Endothelial cell of umbilical vein (primary cell): ENCODE measurements around the gene NHLRC4. TPM values are rescaled to one million over a fixed set of nuclear protein-coding genes. Genes with fewer than 3 reads are reported as not detected.

ENCODE experiments used
- BruUV-seq: library from RNA; stranded (reverse); fragments of 400-500 nt; replicated peaks from 2 replicates; lab custom pipeline; 2021; lab: Mats Ljungman, UMichigan
- CTCF ChIA-PET: fragments of 300-600, 350-600 bp; sonication (Branson Sonifier 250); formaldehyde crosslinking; loops from one replicate; lab custom pipeline; 2021; ENCODE audit warnings: antibody characterized with exemption, inconsistent platforms; lab: Charles Lee
- POLR2A ChIA-PET: fragments of 300-600, 350-600 bp; sonication (Branson Sonifier 250); formaldehyde crosslinking; loops from one replicate; lab custom pipeline; 2021; ENCODE audit warnings: antibody characterized with exemption, inconsistent platforms; lab: Charles Lee
- DNase-seq: peaks from one replicate; pipeline ENCODE4 v3.0.0-alpha.2; 2011; ENCODE audit warnings: low read depth, low spot score
- FAIRE-seq: peaks from 2 replicates; lab custom pipeline; 2011; peaks lifted over from hg19 to GRCh38; lab: Jason Lieb, UNC
- H2AFZ ChIP-seq: 2 replicates; pipeline ENCODE4 v1.6.0; 2012; ENCODE audit warnings: low read depth, low read length, control low read depth, inconsistent platforms
- H3K27ac ChIP-seq: 2 replicates; pipeline ENCODE4 v1.5.1; 2011; ENCODE audit warnings: low read depth, mild to moderate bottlenecking, control low read depth, low read length, moderate library complexity; ENCODE audit not compliant: insufficient read depth
- H3K27me3 ChIP-seq, 2 experiments: 2 replicates each; pipeline versions ENCODE4 v1.6.0 to v1.6.1; 2011; ENCODE audit warnings: low read length in 2 of 2, mixed read lengths in 1 of 2; ENCODE audit not compliant: control insufficient read depth in 2 of 2, insufficient read depth in 2 of 2
- H3K36me3 ChIP-seq, 2 experiments: 2 replicates in 1 of 2; 3 replicates in 1 of 2; pipeline ENCODE4 v1.5.1; 2011; ENCODE audit warnings: low read length in 2 of 2, mild to moderate bottlenecking in 1 of 2, moderate library complexity in 1 of 2; ENCODE audit not compliant: control insufficient read depth in 2 of 2, insufficient read depth in 2 of 2; ENCODE audit errors: extremely low read depth in 1 of 2
- H3K4me1 ChIP-seq: 3 replicates; pipeline ENCODE4 v1.5.1; 2011; ENCODE audit warnings: mild to moderate bottlenecking, low read length; ENCODE audit not compliant: control insufficient read depth, insufficient read depth; ENCODE audit errors: extremely low read depth
- H3K4me2 ChIP-seq: 2 replicates; pipeline ENCODE4 v1.6.1; 2011; ENCODE audit warnings: low read length, control low read depth, mixed read lengths; ENCODE audit not compliant: insufficient read depth
- H3K4me3 ChIP-seq, 3 experiments: fragments of 200-600 bp in 1 of 3; sonication (generic), shearing (Covaris generic) in 1 of 3; replicated peaks in 1 of 3; 2 replicates each; pipeline ENCODE4 v1.5.1; 2011 to 2016; ENCODE audit warnings: control low read depth in 3 of 3, low read length in 3 of 3, mild to moderate bottlenecking in 2 of 3, inconsistent platforms in 1 of 3, low read depth in 1 of 3, moderate library complexity in 1 of 3; ENCODE audit not compliant: insufficient read depth in 1 of 3
- H3K79me2 ChIP-seq: 2 replicates; pipeline ENCODE4 v1.6.0; 2012; ENCODE audit warnings: low read length, inconsistent platforms; ENCODE audit not compliant: control insufficient read depth, insufficient read depth
- H3K9ac ChIP-seq: replicated peaks from 2 replicates; pipeline ENCODE3; 2011; ENCODE audit warnings: low read length, control low read depth; ENCODE audit not compliant: insufficient read depth; ENCODE audit errors: extremely low read depth
- H3K9me1 ChIP-seq: replicated peaks from 3 replicates; pipeline ENCODE4 v1.6.0; 2011; ENCODE audit warnings: mild to moderate bottlenecking, low read length; ENCODE audit not compliant: control insufficient read depth, insufficient read depth; ENCODE audit errors: extremely low read depth
- H3K9me3 ChIP-seq: replicated peaks from 2 replicates; pipeline ENCODE4 v1.5.1; 2012; ENCODE audit warnings: low read length, inconsistent platforms; ENCODE audit not compliant: control insufficient read depth, insufficient read depth
- H4K20me1 ChIP-seq: replicated peaks from 2 replicates; pipeline ENCODE3; 2011; ENCODE audit warnings: mild to moderate bottlenecking, low read length; ENCODE audit not compliant: control insufficient read depth, insufficient read depth; ENCODE audit errors: extremely low read depth
- EZH2 ChIP-seq: IDR thresholded peaks from 2 replicates; pipeline ENCODE4 v1.6.1; 2012; ENCODE audit warnings: borderline replicate concordance, low read depth, mild to moderate bottlenecking, moderate library complexity, low read length, inconsistent platforms; ENCODE audit not compliant: severe bottlenecking
- FOS ChIP-seq: IDR thresholded peaks from 2 replicates; pipeline ENCODE4 v1.6.1; 2011; ENCODE audit warnings: mild to moderate bottlenecking, low read length, moderate library complexity, borderline replicate concordance; ENCODE audit not compliant: insufficient read depth
- GATA2 ChIP-seq: IDR thresholded peaks from 2 replicates; pipeline ENCODE4 v1.7.0; 2011; ENCODE audit warnings: low read depth, mild to moderate bottlenecking, moderate library complexity, mixed read lengths, low read length; ENCODE audit not compliant: insufficient read length, insufficient read depth
- JUN ChIP-seq: IDR thresholded peaks from 2 replicates; pipeline ENCODE4 v1.6.1; 2011; ENCODE audit warnings: borderline replicate concordance, low read depth; ENCODE audit not compliant: insufficient read length, insufficient read depth
- MAX ChIP-seq: IDR thresholded peaks from 2 replicates; pipeline ENCODE4 v1.6.1; 2011; ENCODE audit not compliant: insufficient read depth, insufficient read length
- MYC ChIP-seq: IDR thresholded peaks from one replicate; pipeline ENCODE4 v1.6.1; 2011; ENCODE audit warnings: mild to moderate bottlenecking, low read depth, low read length
- POLR2A ChIP-seq: IDR thresholded peaks from 2 replicates; pipeline ENCODE4 v1.6.1; 2012; ENCODE audit warnings: low read depth, mild to moderate bottlenecking, control low read depth, low read length
- POLR2AphosphoS5 ChIP-seq: IDR thresholded peaks from 2 replicates; pipeline ENCODE4 v1.6.1; 2012; ENCODE audit warnings: low read depth, mild to moderate bottlenecking, control low read depth, low read length, moderate library complexity; ENCODE audit not compliant: insufficient read depth
- dilution Hi-C: fragments of 300-500 bp; cut with MboI; formaldehyde crosslinking; loops from one replicate; pipeline ENCODE4 v1.15.0; 2019; ENCODE audit warnings: low sequenced_read_pairs; ENCODE audit not compliant: extremely low pct_ligation_motif_present
- intact Hi-C: fragments of 100-400 bp; cut with micrococcal nuclease; formaldehyde crosslinking; loops from one replicate; pipeline ENCODE4 v1.10.0; 2022
- polyA plus RNA-seq, 4 experiments: library from polyadenylated mRNA; depleted of rRNA in 3 of 4; stranded (reverse) in 3 of 4; unstranded in 1 of 4; fragments of >200 nt; gene quantifications; 2 replicates each; pipeline versions ENCODE4 v1.2.1 to v1.2.3, GENCODE V29; 2011 to 2012; ENCODE audit warnings: missing spikeins in 1 of 4
- total RNA-seq: library from RNA; stranded (reverse); gene quantifications from 2 replicates; pipeline ENCODE4 v1.2.3, GENCODE V29; 2021
- TF ChIP-seq, protein P1 (sequence below), 2 donors: IDR thresholded peaks; 1 replicate in 1 of 2; 2 replicates in 1 of 2; pipeline ENCODE4 v1.5.1; 2011; ENCODE audit warnings: low read length in 2 of 2, mild to moderate bottlenecking in 2 of 2, moderate library complexity in 2 of 2, control low read depth in 1 of 2, inconsistent platforms in 1 of 2, low read depth in 1 of 2; ENCODE audit not compliant: insufficient read depth in 1 of 2; ENCODE audit errors: extremely low read depth in 1 of 2

NHLRC4 gene
- total and polyA plus RNA-seq, 2 donors (not counting 3 experiments of a cell fraction or from before 2014, with no cell fraction given) = 0.73 to 0.94 TPM

- H3K9ac ChIP-seq = no peak overlapping the region
- intact Hi-C loops (loop anchor here (5.0 kb wide), 1 partner anchor 41 kb away; the partner anchor contains the start of gene CAPN15), dilution Hi-C loops (no loop called here)
- FAIRE-seq (peak; percentile 8), DNase-seq (no peak)
- no peaks in the 10 kb centered on the region for H3K9me3 ChIP-seq
- ChIA-PET CTCF (interaction anchor here (1.0 to 1.1 kb wide), 2 partner anchors 15 to 41 kb away, joined by 3 read pairs; partner anchors contain the start of gene CAPN15), POLR2A (interaction anchor here (0.5 kb wide), 1 partner anchor 19 kb away, joined by 4 read pairs; no protein-coding TSS in a partner anchor)
- peaks cover 24% of the 10 kb centered on the region for H3K4me1 ChIP-seq
- no peaks in the 10 kb centered on the region for H3K27me3 ChIP-seq
- no peak overlapping the region for H3K4me3 ChIP-seq
- H2AFZ ChIP-seq = peak overlapping the region; percentile 96
- H4K20me1 ChIP-seq = no peaks in the 10 kb centered on the region
- no peak overlapping the region for H3K4me2 ChIP-seq
- no peak overlapping the region for H3K27ac ChIP-seq
- no TSS peak for BruUV-seq
- no peaks in the 10 kb centered on the region for H3K9me1 ChIP-seq
- H3K79me2 ChIP-seq = peaks cover 13% of the 10 kb centered on the region
- no peaks in the 10 kb centered on the region for H3K36me3 ChIP-seq
- TF ChIP-seq MYC (no peak), FOS (no peak), EZH2 (no peak), GATA2 (no peak), MAX (no peak), POLR2AphosphoS5 (no peak), JUN (no peak), POLR2A (no peak)
- TF ChIP-seq, protein P1, sequence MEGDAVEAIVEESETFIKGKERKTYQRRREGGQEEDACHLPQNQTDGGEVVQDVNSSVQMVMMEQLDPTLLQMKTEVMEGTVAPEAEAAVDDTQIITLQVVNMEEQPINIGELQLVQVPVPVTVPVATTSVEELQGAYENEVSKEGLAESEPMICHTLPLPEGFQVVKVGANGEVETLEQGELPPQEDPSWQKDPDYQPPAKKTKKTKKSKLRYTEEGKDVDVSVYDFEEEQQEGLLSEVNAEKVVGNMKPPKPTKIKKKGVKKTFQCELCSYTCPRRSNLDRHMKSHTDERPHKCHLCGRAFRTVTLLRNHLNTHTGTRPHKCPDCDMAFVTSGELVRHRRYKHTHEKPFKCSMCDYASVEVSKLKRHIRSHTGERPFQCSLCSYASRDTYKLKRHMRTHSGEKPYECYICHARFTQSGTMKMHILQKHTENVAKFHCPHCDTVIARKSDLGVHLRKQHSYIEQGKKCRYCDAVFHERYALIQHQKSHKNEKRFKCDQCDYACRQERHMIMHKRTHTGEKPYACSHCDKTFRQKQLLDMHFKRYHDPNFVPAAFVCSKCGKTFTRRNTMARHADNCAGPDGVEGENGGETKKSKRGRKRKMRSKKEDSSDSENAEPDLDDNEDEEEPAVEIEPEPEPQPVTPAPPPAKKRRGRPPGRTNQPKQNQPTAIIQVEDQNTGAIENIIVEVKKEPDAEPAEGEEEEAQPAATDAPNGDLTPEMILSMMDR (IDR thresholded peaks at IDR 0.05; ENCODE audit: extremely low read depth in 1 of 2, insufficient read depth in 1 of 2, low read depth in 1 of 2, low read length in 2 of 2) = no peak
Observed at GRCh38 chr16:568401-569258, 1.8 kb downstream of the NHLRC4 start.
